ENCODE measurements around the gene MTPN. TPM values are rescaled to one million over a fixed set of nuclear protein-coding genes. Genes with fewer than 3 reads are reported as not detected.

The MTPN gene
- polyA plus RNA-seq, 12 donors = 82.5 to 140 (median 112) TPM; not detected in 1

DNA sequence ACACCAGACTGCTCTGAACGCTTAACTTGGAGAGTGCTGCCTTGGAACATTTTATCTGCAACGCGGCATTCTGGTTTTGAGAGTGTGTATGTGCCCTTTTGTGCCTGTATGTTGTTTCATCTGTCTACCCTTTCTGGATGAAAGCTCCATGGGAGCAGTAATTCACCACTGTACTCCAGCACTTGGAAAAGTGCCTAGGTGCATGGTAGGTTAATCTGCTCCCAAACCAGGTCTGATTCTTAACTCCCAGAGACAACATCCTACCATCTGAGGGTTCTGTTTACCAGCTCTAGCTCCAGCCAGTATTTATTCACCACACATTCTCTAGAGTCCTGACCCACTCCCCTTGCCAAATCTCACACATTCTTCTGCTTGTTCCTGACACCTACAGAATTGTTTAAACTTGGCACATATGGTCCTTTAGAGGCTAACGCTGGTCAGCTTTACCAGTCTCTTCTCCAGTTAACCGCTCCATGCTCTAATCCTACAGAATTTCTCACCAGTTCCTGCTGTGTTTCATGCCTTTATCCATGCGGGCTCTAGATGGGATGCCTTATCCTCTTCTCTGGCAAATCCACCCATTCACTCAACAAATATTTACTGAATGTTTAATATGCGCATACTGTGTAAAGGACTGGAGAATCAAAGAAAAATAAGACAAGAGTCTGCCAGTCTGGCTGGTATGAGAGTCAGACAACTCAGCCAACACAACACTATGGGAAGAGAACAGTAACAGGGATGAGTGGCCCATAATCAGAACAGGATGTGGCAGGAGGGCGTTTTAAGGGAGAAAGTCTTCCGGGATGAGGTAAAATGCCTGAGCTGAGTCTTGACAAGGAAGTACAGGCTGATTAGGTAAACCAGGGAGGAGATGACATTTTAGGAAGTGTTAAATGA, 46.3 kb downstream of the MTPN start:
- no peak for DNase-seq

DNA sequence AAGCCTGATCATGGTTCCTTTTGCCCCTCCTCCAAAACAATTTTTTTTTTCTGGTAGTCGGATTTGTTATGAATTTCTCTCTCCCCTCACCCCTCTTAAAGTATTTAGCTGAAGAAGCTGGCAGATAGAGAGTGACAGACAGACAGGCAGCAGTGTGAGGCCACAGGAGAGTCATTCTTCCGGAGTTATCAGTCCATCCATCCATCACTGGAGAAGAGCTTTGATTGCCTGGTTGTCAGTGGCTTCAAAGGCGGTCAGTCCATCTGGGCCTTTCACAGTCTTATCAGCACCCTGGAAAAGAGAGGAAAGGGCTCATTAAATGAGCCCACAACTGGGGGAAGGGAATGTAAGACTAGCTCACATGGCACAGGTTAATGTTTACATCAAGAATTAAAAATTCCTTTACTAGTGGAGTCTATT, 47.4 kb downstream of the MTPN start:
- no peak for DNase-seq

DNA sequence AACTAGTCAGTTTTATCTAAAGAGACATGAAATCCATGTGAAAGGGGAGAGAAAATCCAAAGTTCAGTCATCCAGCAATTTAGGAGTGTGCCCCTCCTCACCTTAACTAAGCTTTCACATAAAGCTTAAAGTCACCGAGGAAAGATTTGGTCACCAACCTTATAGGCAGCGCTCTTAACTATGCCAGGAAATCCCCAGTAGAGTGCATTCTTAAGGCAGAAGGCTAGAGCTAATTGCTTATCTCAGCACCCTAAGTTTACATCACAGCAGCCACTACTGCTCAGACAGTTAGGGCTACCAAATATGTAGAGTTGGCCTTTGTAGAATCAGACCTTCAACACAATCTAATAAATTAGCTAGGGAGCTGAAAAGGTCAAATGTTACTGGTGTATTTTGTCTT, 47.9 kb downstream of the MTPN start:
- no peak for DNase-seq

DNA sequence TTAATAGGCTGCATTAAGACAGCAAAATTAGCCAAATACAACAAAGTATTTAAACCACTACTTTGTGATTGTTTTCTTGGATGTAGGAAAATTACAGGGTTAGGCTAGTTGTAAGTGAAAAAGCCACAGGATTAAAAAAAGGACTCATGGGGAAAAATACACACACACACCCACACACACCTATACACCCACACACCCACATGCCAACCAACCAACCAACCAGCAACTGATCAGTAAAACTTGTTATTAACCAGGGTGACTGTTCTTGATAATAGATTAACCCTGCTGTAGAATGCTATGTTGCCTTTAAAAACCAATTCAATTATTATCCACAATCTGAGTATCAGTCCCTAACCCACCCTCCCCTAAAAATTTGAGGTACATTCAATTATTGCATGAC, 49.0 kb downstream of the MTPN start:
- DNase-seq = no peak

DNA sequence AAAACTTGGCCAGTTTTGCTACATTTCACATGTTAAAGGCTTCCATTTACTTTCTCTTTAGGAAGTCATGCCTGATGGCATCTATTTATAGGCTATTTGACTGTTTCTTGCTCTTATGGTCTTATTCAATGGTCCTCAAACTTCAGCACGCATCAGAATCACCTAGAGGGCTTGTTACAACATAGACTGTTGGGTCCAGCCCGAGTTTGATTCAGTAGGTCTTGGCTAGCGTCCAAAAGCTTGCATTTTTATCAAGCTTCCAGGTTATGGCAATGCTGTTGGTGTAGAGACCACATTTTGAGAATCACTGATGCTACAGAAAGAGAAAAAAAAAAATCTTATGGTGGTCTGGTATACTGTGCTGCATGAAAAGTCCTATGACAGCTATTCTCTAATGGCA, 51.9 kb downstream of the MTPN start:
- no peak for DNase-seq

DNA sequence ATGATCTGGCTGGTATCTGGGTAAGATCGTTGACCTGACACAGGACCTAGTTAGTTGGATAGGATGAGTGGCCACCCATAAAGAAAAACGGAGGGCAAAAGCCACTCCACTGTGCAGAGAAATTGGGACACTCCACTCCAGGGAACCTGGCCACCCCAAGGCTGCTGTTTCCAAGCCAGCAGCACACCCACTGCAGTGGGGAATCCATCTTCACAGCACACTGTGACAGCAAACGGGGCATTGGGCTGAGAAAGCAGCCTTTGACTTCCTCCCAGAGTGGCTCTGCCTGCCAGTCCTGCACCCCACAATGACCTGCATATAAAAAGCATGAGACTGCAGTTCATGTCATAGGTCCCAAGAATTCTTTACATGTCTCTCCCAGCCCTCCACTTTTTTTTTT, 52.9 kb downstream of the MTPN start:
- no peak for DNase-seq

DNA sequence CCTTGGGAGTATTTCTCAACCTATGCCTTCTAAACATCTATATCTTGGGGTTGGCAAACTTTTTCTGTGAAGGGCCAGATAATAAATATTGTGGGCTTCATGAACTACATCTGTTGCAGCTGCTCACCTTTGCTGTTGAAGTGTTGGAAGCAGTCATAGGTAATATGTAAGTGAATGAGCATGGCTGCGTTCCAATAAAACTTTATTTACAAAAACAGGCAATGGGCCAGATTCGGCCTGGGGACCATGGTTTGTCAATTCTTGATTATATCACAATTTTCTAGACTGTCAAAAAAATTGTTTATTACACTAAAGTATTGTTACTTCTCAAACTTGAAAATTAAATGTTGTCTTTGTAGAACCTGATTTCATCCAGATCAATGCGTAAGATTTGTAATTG, 54.9 kb downstream of the MTPN start:
- DNase-seq = no peak

DNA sequence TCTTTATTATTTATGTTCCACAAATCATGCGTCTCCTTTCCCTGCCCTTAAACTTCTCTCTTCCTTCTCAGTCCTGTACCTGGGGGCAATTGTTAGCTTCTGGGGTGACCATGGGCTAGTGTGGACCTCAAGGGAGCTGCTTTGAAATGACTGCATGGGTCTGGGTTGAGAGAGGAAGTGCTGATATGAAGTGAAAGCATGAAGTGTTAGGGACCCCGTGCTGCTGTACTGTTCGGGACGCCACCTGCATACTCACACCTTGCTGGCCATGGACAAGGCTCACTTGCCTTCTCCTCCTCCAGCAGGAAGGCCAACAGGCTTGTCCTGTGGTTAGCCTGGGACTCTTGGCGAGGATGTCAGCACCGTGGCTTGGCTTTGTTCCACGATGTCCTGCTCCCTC, 56.7 kb downstream of the MTPN start:
- DNase-seq = no peak

DNA sequence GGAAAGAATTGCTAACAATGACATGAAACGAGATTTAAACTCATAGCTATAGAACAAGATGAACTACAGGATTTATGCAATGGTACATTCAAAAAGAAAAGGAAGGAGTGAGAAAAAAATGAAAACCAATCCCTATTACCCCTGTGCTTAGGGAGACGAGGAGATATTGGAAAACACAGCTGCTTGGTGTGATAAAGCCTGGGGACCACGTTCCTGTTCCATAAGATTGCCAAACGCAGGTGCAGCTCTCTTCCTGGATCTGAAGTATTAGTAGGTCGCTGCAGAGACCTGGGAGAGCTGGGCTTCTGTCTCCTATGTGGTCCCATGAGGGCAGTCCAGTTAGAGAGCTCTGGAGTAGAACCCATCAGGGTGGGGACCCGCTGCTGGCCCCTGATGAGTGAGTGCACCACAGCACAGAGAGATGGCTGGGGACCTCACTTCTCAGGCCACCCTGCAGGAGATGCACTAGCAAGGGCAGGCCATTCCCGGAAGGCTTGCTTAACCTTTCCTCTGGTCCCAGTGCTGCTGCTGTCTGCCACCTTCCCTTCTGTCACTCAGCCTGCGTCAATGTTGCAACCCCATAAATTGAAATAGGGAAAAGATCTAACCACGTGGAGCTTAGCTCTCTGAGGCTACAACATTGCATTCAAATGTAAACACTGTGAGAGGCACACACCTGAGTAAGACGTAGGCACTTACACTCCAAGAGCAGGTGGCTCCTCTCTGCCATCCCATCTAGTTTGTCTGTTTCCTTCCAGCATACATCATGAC, 57.9 kb downstream of the MTPN start:
- DNase-seq = no peak

DNA sequence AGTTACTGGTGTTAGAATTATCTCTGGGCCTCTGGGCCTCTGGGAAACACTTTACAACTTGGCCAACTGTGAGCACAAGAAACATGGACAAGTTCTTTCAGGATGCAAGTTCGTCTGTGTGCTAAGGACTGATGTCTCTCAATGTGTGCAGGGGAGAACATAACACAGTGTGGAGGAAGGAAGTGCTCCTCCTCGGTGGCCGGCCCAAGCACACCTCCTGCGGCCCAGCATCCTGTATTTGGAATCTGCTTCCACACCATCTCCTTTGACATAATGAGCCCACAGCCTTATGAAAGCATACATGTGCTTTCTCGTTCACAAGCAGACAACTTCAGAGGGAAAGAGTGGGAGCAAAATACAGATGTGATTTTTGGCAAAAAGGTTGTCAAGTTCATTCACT, 59.0 kb downstream of the MTPN start:
- no peak for DNase-seq

DNA sequence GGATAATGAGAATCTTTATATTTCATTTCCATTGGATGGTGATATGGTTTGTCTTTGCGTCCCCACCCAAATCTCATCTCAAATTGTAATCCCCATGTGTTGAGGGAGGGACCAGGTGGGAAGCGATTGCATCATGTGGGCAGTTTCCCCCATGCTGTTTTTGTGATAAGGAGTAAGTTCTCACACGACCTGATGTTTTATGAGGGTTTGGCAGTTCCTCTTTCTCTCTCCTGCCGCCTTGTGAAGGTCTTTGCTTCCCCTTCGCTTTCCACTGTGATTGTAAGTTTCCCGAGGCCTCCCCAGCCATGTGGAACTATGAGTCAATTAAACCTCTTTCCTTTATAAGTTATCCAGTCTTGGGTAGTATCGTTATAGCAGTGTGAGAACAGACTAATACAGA, 59.4 kb downstream of the MTPN start:
- DNase-seq = no peak

DNA sequence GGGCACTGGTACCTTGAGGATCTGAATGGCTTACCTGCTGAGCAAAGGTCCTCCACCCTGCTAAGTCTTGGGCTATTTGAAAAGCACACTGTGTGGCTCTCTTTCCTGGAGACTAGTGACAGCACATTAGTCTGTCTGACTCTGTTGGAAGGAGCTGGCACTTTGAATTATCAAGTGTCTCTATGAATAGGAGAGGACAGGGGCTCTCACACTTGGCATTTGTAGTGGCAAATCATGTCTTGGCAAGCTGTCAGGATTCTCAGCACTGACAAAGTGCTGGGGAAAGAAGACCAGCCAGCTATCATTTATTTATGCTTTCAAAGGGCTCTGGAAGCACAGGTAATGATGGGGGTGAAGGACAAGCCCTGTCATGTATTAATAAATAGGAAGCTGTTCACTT, 62.8 kb downstream of the MTPN start:
- no peak for DNase-seq

DNA sequence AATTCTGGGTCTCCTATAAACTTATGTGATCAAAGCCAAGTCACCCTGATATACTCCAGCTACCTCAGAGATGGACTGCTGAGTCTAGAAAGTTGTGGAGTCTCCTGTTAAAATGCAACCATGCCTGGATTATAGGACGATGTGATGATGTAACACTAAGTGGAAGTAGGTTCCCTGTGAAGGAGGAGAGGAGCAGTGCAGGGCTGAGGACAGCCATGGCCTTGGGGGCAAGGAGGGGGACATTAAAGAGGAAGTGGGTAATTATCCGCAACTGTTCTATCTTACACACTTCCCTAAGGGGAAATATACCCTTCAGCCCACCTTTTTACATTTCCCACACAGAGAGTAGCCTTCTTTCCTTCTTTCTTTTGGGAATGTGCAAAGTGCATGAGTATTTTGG, 63.8 kb downstream of the MTPN start:
- no peak for DNase-seq

DNA sequence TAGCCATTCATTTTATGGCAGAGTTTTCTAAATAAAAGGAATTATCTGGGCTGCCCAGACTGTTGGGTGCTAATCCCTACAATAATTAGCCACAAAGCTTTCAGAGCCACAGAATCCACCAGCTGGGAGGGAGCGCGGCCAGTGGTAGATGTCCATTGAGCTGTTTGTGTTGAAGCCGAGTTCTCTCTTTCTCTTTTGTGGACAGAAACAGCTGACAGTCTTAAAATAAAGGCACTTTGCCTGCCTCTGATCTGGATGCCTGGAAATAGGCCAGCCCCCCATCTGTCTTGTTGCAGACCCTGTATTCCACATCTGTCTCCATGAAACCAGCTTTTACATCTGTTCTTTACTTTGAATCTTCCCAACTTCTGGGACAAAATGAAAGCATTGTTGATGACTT, 66.1 kb downstream of the MTPN start:
- DNase-seq = peak; percentile 81

DNA sequence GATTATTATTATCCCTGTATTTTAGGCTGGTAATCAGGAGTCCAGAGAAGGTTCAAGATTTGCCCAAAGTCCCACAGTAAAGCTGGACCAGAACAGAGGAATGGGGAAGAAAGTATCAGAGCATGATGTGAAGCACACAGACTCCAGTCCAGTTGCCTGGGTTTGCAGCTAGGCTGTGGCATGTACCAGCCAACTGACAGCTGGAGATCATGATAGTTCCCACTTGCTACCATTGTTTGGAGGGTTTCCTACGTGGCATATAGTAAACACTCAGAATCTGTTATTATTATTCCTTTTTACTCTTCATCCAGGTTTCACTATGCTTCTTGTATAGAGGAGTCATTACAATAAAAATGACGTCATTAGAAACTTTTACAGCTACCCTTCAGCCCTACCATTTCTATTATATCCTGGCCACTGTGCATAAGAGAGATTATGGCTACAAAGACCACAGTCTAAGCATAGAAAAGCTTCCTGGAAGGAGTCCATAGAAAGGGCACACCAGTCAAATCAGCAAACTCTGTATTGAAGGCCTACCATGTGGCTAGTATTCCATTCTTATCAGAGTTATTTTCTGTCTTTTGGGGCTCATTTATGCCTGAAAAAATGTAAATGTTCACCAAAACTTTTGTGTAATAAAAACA, 66.6 kb downstream of the MTPN start:
- no peak for DNase-seq

DNA sequence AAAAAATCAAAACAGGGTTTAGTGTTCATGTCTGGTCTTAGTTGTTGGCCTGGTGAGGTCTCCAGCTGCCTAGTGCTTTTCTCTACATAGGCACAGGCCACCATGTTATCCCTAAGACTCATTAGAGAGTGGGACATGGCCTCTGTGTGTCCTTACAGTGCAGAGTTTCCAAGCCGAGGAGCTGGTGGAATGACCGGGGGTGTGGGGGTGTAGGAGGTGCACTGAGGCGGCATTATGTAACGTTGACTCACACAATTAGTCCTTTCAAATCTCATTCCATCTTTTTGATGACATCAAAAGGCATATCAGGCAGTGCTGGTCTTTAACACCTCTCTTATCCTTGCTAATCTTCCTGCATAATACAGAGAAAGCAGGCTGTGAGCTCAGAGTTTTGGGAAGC, 71.3 kb downstream of the MTPN start:
- no peak for DNase-seq

DNA sequence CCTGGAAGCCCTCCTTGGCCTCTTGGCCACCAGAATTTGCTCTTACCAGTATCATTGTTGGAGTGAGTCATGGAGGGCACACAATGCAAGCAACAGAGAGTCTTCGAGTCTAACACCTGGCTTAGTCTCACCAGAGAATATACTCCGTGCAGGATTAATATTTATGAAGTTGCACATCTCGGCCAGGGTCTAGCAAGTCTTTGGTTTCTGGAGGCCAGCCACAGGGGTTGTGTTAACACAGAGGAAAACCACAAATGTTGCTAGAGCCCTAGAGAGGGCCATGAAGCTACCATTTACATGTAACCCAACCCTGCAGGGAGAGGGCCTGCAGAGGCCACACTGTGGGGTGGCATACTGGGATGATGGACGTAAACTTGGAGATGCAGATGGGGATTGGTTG, 71.8 kb downstream of the MTPN start:
- no peak for DNase-seq

DNA sequence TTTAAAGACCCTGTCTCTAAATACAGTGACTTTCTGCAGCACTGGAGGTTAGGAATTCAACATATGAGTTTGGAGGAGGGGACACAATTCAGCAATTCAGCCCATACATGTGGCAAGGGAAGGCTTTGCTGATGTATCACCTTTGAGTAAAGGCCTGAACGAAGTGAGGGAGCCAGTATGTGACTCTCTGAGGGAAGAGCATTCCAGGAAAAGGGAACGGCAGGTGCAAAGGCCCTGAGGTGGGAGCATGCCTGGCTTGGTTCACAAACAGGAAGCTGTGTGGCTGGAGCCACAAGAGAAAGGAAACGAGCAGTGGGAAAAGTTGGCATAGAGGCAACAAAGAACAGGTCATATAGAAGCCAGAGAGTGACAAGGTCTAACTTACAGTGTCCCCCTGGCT, 72.9 kb downstream of the MTPN start:
- no peak for DNase-seq

DNA sequence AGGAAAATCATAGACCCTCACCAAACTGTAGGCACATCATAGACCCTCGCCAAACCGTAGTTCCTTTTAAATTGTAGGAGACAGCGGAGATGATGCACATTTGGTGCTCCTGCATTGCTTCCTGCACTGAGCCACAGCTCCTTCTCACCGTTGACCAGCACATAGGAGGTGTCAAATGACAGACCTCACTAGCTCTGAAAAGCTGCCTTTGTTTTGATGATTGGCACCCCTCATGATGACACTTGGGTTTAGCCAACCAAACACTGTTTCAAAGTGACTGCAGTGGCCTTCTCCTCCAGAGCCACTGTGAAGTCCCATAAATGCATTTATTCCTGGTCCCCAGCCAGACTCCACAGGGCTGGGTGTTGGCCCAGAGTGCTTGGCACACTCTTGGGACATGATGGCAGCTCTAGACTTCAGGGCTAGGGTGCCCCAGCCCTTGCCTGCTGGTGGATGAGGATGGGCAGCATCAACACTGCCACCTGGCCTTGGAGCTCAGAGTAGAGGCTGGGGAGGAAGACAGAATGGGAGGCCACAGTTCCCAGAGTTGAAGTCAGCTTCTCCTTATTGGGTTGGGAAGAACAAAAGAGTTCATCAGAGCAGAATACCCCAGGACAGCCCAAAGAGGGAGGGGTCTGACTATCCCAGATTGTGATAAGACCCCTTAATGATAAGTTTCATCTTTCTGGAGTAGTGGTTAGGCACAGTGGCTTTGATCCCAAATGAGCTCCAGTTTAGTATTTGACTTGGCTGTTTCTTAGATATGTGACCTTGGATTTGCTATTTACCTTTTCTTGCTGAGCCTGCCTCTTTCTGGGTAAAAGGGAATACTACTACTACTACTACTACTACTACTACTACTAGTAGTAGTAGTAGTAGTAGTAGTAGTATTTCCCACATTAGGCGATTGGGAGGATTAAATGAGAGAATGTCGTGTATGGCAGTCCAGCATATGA, 75.3 kb downstream of the MTPN start:
- no peak for DNase-seq

DNA sequence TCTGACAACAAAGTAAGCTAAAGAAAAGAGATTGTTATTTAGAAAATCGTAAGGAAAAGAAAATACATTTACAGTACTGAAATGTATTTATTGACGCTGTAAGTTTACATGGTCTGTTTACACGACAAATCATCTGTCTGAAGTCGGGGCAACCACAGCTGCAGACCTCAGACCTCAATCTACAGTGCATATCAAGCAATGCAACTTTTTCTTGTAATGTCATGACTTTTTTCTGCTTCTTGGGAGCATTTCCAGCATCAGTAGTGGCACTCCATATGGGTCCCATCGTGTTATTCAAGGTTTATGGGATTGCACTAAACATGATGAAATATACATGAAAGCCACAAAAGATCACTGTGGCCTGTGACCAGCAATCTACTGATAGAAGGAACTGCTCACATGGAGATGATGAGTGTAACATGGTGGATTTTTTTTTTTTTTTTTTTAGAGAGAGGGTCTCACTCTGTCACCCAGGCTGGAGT, 77.1 kb downstream of the MTPN start:
- DNase-seq = no peak

DNA sequence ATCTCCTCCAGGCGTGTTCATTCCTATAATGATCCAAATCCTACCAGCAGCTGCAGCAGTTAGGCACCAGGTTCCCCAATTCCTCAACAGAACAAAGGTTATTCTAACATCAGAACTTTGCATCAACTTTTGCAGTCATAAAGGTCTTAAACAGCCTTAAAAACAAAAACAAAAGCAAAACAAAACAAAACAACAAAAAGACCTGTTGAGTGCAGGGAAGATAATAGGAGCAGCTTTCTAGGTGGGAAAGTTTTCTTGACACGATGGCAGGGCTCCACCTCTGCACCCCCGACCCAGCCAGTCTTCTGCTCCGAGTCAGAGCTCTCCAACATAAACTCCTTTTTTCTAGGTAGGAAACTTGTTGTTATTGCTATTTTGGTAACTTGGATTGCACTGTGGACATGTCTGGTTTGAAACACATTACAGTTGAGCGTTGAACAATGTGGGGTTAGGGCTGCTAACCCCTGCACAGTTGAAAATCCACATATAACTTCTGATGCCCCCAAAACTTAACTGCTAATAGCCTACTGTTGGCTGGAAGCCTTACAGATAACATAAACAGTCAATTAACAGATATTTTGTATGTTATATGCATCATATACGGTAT, 77.6 kb downstream of the MTPN start:
- no peak for DNase-seq

All from muscle of arm (tissue), 12 donors.